DOHH2 (cell line): ENCODE data around the gene MCCC1.

Source experiments
- CTCF ChIP-seq: fragments of 200-600 bp; sonication (generic); IDR thresholded peaks from one replicate; pipeline ENCODE4 v1.5.1; 2014; ENCODE audit warnings: antibody characterized with exemption, mild to moderate bottlenecking, low read depth, low read length; ENCODE audit not compliant: poor library complexity, severe bottlenecking
- EZH2phosphoT487 ChIP-seq: fragments of 200-600 bp; sonication (generic); IDR thresholded peaks from 2 replicates; pipeline ENCODE4 v1.6.1; 2017; ENCODE audit warnings: borderline replicate concordance, mild to moderate bottlenecking, antibody characterized with exemption, low read length, moderate library complexity, mixed read lengths

DNA sequence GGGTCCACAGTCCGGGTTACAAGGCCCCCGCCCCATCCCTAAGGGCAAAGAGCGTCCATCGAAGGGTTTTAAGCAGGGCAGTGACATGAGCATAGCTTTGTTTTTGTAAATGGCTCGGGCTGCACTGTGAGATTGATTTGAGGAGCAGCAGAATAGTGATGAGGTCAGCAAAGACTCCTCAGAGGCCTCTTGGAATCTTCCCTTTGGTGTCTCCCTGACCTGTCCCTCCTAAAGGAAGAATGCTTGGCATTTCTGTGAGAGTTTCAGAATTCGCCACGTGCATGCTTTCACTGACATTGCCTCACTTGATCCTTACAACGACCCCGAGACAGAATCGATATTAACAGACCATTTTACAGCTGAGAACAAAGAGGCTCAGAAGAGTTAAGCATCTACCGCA, 42.9 kb upstream of the MCCC1 start:
- TF ChIP-seq CTCF (no peak), EZH2phosphoT487 (no peak)
